Left renal cortex interstitium (tissue), 4 donors: ENCODE measurements around the gene AXL. TPM values are rescaled to one million over a fixed set of nuclear protein-coding genes. Genes with fewer than 3 reads are reported as not detected.

Experiments used
- DNase-seq, 4 donors: peaks; one replicate each; pipeline ENCODE4 v3.0.0-alpha.2; 2013; ENCODE audit warnings: low read depth in 4 of 4, low spot score in 2 of 4, missing footprints in 1 of 4
- polyA plus RNA-seq, 4 donors: library from polyadenylated mRNA; unstranded; fragments of 120-200 nt; gene quantifications; one replicate each; pipeline ENCODE4 v1.2.1, GENCODE V29; 2013; ENCODE audit not compliant: insufficient read length in 4 of 4

The AXL gene
- polyA plus RNA-seq, 4 donors = 31.7 to 34.1 (median 32.0) TPM

GRCh38 chr19:41233748-41234240 lies 14.8 kb downstream of the AXL start:
- DNase-seq = no peak

GRCh38 chr19:41234512-41235168 lies 15.6 kb downstream of the AXL start:
- no peak for DNase-seq

- DNase-seq = no peak
These were observed 16.5 kb downstream of the AXL start for GRCh38 chr19:41235480-41235879.

GRCh38 chr19:41238244-41238643 lies 19.2 kb downstream of the AXL start:
- DNase-seq = no peak

- DNase-seq = no peak
These were observed 20.3 kb downstream of the AXL start for GRCh38 chr19:41239363-41239762.

GRCh38 chr19:41239961-41240574 lies 21.0 kb downstream of the AXL start:
- no peak for DNase-seq

- DNase-seq = no peak
These were observed 22.8 kb downstream of the AXL start for GRCh38 chr19:41241859-41242258.

- no peak for DNase-seq
These were observed 25.1 kb downstream of the AXL start for GRCh38 chr19:41244117-41244516.

- no peak for DNase-seq
These were observed 26.8 kb downstream of the AXL start for GRCh38 chr19:41245843-41246242.

GRCh38 chr19:41248895-41249294 lies 29.9 kb downstream of the AXL start:
- no peak for DNase-seq

GRCh38 chr19:41249707-41250423 lies 30.8 kb downstream of the AXL start:
- DNase-seq = no peak

GRCh38 chr19:41253660-41254059 lies 34.6 kb downstream of the AXL start:
- no peak for DNase-seq

GRCh38 chr19:41255171-41255570 lies 36.1 kb downstream of the AXL start:
- no peak for DNase-seq

- peak in 1 of 4 donors; percentile 4 for DNase-seq
These were observed 42.6 kb downstream of the AXL start for GRCh38 chr19:41261474-41262190.

GRCh38 chr19:41263042-41263849 lies 44.2 kb downstream of the AXL start:
- DNase-seq = peak in 2 of 4 donors; percentile 32 to 73

- DNase-seq = peak; percentile 100
These were observed 45.0 kb downstream of the AXL start, which contains the start of gene HNRNPUL1 for GRCh38 chr19:41263850-41264580. Gene HNRNPUL1 (plus strand): TSS chr19:41264372. CDS start chr19:41264504, 132 bp downstream.

GRCh38 chr19:41264581-41265394 lies 45.8 kb downstream of the AXL start:
- peak; percentile 9 to 46 (median 30) for DNase-seq

GRCh38 chr19:41265395-41266153 lies 46.6 kb downstream of the AXL start:
- DNase-seq = peak; percentile 15 to 34 (median 28)
